K562 (cell line): Measurements from ENCODE around the gene TOR1B.

Experiments used
- CEBPG ChIP-seq, 3 experiments: fragments of 200-800 bp in 1 of 3; sonication (Bioruptor generic) in 1 of 3; sonication (generic) in 1 of 3; formaldehyde crosslinking in 1 of 3; IDR thresholded peaks in 2 of 3; conservative IDR thresholded peaks in 1 of 3; 2 replicates each; pipeline versions ENCODE4 v1.6.1 to v1.8.0; 2016 to 2022; ENCODE audit warnings: missing compliant biosample characterization in 2 of 3, missing genetic modification characterization in 2 of 3, mild to moderate bottlenecking in 1 of 3, missing genetic modification reagents in 1 of 3
- GATAD2A ChIP-seq: fragments of 450-650 bp; IDR thresholded peaks from 2 replicates; pipeline ENCODE4 v1.6.1; 2017
- JUN ChIP-seq, 2 experiments: sonication (generic) in 1 of 2; formaldehyde crosslinking in 1 of 2; IDR thresholded peaks; 2 replicates each; pipeline versions ENCODE4 v1.6.1 to v1.8.0; 2012 to 2022; ENCODE audit warnings: borderline replicate concordance in 2 of 2, mild to moderate bottlenecking in 2 of 2, improper control_type of control experiment in 1 of 2, low read depth in 1 of 2, low read length in 1 of 2, missing genetic modification reagents in 1 of 2
- MTF1 ChIP-seq: fragments of 250-450 bp; sonication (Bioruptor Pico); IDR thresholded peaks from 2 replicates; pipeline ENCODE4 v1.9.0; 2021; ENCODE audit warnings: moderate library complexity, mild to moderate bottlenecking, inconsistent platforms, borderline replicate concordance
- PCBP1 ChIP-seq: fragments of 200-400 bp; formaldehyde crosslinking; IDR thresholded peaks from 2 replicates; pipeline ENCODE4 v1.6.1; 2018; ENCODE audit warnings: mild to moderate bottlenecking, low read depth, low read length; ENCODE audit not compliant: poor library complexity, severe bottlenecking
- PHF8 ChIP-seq: fragments of 200-600 bp; sonication (generic); IDR thresholded peaks from 2 replicates; pipeline ENCODE4 v1.6.1; 2012; ENCODE audit warnings: mixed run types, mild to moderate bottlenecking, inconsistent platforms, low read length, moderate library complexity, borderline replicate concordance
- TBP ChIP-seq: optimal IDR thresholded peaks from 2 replicates; pipeline ENCODE3; 2011; ENCODE audit warnings: low read depth, low read length, improper control_type of control experiment
- ZC3H8 ChIP-seq: fragments of 450-650 bp; IDR thresholded peaks from 2 replicates; pipeline ENCODE4 v1.6.1; 2017
- ZNF507 ChIP-seq: conservative IDR thresholded peaks from 2 replicates; pipeline ENCODE4 v1.6.1; 2017; ENCODE audit warnings: missing genetic modification characterization, missing compliant biosample characterization
- ZNF589 ChIP-seq: fragments of 200-800 bp; sonication (Bioruptor generic); IDR thresholded peaks from 2 replicates; pipeline ENCODE4 v1.6.1; 2016; ENCODE audit warnings: low read depth, missing genetic modification characterization, missing compliant biosample characterization
- TF ChIP-seq, protein P1 (sequence below): sonication (generic); formaldehyde crosslinking; IDR thresholded peaks from 2 replicates; pipeline ENCODE4 v1.8.1; 2023; ENCODE audit warnings: mild to moderate bottlenecking, missing genetic modification reagents
- TF ChIP-seq, protein P2 (sequence below), 3 experiments: IDR thresholded peaks in 2 of 3; conservative IDR thresholded peaks in 1 of 3; 2 replicates each; pipeline ENCODE4 v1.5.1; 2011 to 2012; ENCODE audit warnings: low read length in 3 of 3, mild to moderate bottlenecking in 3 of 3, control low read depth in 2 of 3, improper control_type of control experiment in 1 of 3, inconsistent platforms in 1 of 3, low read depth in 1 of 3, mixed read lengths in 1 of 3, moderate library complexity in 1 of 3; ENCODE audit not compliant: insufficient read depth in 2 of 3
- TF ChIP-seq, protein P3 (sequence below): fragments of 450-650 bp; formaldehyde crosslinking; IDR thresholded peaks from 2 replicates; pipeline ENCODE4 v1.4.0; 2020; ENCODE audit warnings: mild to moderate bottlenecking, moderate library complexity

DNA sequence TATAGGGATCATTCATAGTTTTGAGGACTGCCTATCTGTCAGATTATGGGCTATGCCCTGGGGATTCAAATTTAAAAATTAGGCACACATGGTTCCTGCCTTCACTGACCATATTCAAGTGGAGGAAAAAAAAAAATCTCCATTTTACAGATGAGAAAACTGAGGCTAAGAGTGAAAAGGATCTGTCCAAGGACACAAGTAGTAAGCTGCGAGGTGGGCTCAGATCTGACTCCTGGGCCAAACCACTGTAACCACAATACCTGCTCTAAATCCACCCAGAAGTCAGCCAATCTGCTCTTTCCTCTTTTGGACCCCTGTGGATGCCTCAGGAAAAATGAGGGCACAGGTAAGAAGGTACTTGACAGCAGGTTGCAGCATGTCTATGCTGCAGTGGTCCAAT, 23.8 kb downstream of the TOR1B start:
- TF ChIP-seq, protein P1, sequence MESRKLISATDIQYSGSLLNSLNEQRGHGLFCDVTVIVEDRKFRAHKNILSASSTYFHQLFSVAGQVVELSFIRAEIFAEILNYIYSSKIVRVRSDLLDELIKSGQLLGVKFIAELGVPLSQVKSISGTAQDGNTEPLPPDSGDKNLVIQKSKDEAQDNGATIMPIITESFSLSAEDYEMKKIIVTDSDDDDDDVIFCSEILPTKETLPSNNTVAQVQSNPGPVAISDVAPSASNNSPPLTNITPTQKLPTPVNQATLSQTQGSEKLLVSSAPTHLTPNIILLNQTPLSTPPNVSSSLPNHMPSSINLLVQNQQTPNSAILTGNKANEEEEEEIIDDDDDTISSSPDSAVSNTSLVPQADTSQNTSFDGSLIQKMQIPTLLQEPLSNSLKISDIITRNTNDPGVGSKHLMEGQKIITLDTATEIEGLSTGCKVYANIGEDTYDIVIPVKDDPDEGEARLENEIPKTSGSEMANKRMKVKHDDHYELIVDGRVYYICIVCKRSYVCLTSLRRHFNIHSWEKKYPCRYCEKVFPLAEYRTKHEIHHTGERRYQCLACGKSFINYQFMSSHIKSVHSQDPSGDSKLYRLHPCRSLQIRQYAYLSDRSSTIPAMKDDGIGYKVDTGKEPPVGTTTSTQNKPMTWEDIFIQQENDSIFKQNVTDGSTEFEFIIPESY (CRISPR knock-in tag) = no peak
- TF ChIP-seq PHF8 (no peak), ZNF507 (tag) (no peak), PCBP1 (no peak), GATAD2A (no peak), ZNF589 (no peak), MTF1 (CRISPR knock-in tag) (no peak), TBP (no peak), ZC3H8 (no peak), JUN (IDR thresholded peaks at IDR 0.05; ENCODE audit: borderline replicate concordance, low read depth, low read length) (no peak), JUN (CRISPR knock-in tag; IDR thresholded peaks at IDR 0.05; ENCODE audit: borderline replicate concordance) (no peak), CEBPG (CRISPR knock-in tag; IDR thresholded peaks at IDR 0.05) (no peak), CEBPG (tag; conservative IDR thresholded peaks at IDR 0.05 in 1 of 2, IDR thresholded peaks at IDR 0.05 in 1 of 2) (no peak)
- TF ChIP-seq, protein P2, sequence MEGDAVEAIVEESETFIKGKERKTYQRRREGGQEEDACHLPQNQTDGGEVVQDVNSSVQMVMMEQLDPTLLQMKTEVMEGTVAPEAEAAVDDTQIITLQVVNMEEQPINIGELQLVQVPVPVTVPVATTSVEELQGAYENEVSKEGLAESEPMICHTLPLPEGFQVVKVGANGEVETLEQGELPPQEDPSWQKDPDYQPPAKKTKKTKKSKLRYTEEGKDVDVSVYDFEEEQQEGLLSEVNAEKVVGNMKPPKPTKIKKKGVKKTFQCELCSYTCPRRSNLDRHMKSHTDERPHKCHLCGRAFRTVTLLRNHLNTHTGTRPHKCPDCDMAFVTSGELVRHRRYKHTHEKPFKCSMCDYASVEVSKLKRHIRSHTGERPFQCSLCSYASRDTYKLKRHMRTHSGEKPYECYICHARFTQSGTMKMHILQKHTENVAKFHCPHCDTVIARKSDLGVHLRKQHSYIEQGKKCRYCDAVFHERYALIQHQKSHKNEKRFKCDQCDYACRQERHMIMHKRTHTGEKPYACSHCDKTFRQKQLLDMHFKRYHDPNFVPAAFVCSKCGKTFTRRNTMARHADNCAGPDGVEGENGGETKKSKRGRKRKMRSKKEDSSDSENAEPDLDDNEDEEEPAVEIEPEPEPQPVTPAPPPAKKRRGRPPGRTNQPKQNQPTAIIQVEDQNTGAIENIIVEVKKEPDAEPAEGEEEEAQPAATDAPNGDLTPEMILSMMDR (IDR thresholded peaks at IDR 0.05 in 2 of 3, conservative IDR thresholded peaks at IDR 0.05 in 1 of 3; ENCODE audit: insufficient read depth in 2 of 3, low read depth in 1 of 3, low read length in 3 of 3) = no peak
- TF ChIP-seq, protein P3, sequence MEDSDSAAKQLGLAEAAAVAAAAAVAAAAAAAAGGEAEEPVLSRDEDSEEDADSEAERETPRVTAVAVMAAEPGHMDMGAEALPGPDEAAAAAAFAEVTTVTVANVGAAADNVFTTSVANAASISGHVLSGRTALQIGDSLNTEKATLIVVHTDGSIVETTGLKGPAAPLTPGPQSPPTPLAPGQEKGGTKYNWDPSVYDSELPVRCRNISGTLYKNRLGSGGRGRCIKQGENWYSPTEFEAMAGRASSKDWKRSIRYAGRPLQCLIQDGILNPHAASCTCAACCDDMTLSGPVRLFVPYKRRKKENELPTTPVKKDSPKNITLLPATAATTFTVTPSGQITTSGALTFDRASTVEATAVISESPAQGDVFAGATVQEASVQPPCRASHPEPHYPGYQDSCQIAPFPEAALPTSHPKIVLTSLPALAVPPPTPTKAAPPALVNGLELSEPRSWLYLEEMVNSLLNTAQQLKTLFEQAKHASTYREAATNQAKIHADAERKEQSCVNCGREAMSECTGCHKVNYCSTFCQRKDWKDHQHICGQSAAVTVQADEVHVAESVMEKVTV (CRISPR knock-in tag) = no peak
